HG02763 (cell line): ENCODE results near the gene CCDC43.

ENCODE experiments used
- ATAC-seq: cut with Tn5 transposase; IDR thresholded peaks from one replicate; pipeline ENCODE4 v1.9.1; 2021; ENCODE audit warnings: mild to moderate bottlenecking, moderate library complexity; ENCODE audit not compliant: unreplicated experiment

Gene CCDC43

GRCh38 chr17:44628243-44629188 lies 61.1 kb downstream of the CCDC43 start:
- no peak for ATAC-seq

- no peak for ATAC-seq
Observed at GRCh38 chr17:44627513-44628242, 61.9 kb downstream of the CCDC43 start.
